HEK293 (cell line): ENCODE results near the gene AKIRIN2.

Source experiments
- HOXA7 ChIP-seq: sonication (generic); formaldehyde crosslinking; IDR thresholded peaks from 2 replicates; pipeline ENCODE4 v1.8.1; 2022; ENCODE audit warnings: missing genetic modification reagents, borderline replicate concordance
- HOXD13 ChIP-seq: sonication (generic); formaldehyde crosslinking; IDR thresholded peaks from 2 replicates; pipeline ENCODE4 v1.8.0; 2022; ENCODE audit warnings: missing genetic modification reagents, borderline replicate concordance
- PRDM1 ChIP-seq: fragments of 450-650 bp; formaldehyde crosslinking; IDR thresholded peaks from 2 replicates; pipeline ENCODE4; 2016; ENCODE audit warnings: missing biosample characterization, missing genetic modification characterization
- YY1 ChIP-seq: fragments of 450-650 bp; formaldehyde crosslinking; IDR thresholded peaks from 2 replicates; pipeline ENCODE4 v1.5.1; 2018; ENCODE audit warnings: missing biosample characterization, missing genetic modification characterization
- ZNF140 ChIP-seq: fragments of 450-650 bp; formaldehyde crosslinking; IDR thresholded peaks from 2 replicates; pipeline ENCODE4 v1.5.1; 2016; ENCODE audit warnings: missing biosample characterization, missing genetic modification characterization
- ZNF274 ChIP-seq, 2 experiments: fragments of 200-500 bp in 1 of 2; fragments of 450-650 bp in 1 of 2; sonication (Bioruptor generic) in 1 of 2; formaldehyde crosslinking in 1 of 2; IDR thresholded peaks; 2 replicates each; pipeline versions ENCODE4 v1.5.1 to v1.6.1; 2014 to 2016; ENCODE audit warnings: borderline replicate concordance in 1 of 2, inconsistent platforms in 1 of 2, low read length in 1 of 2, missing biosample characterization in 1 of 2, missing genetic modification characterization in 1 of 2
- ZNF391 ChIP-seq: fragments of 450-650 bp; formaldehyde crosslinking; IDR thresholded peaks from 2 replicates; pipeline ENCODE4 v1.5.1; 2016; ENCODE audit warnings: low read depth, missing biosample characterization, missing genetic modification characterization, borderline replicate concordance
- ZNF664 ChIP-seq: fragments of 450-650 bp; formaldehyde crosslinking; IDR thresholded peaks from 2 replicates; pipeline ENCODE4 v1.5.1; 2016; ENCODE audit warnings: missing biosample characterization, missing genetic modification characterization
- ZNF707 ChIP-seq: fragments of 450-650 bp; formaldehyde crosslinking; IDR thresholded peaks from 2 replicates; pipeline ENCODE4 v1.5.1; 2016; ENCODE audit warnings: missing biosample characterization, missing genetic modification characterization
- ZNF768 ChIP-seq: fragments of 450-650 bp; formaldehyde crosslinking; IDR thresholded peaks from 2 replicates; pipeline ENCODE4 v1.5.1; 2018; ENCODE audit warnings: missing biosample characterization, mild to moderate bottlenecking, missing genetic modification characterization
- ZNF791 ChIP-seq: fragments of 450-650 bp; formaldehyde crosslinking; IDR thresholded peaks from 2 replicates; pipeline ENCODE4 v1.5.1; 2016; ENCODE audit warnings: missing biosample characterization, missing genetic modification characterization
- TF ChIP-seq, protein P1 (sequence below): fragments of 450-650 bp; formaldehyde crosslinking; IDR thresholded peaks from 2 replicates; pipeline ENCODE4 v1.5.1; 2016; ENCODE audit warnings: missing biosample characterization, missing genetic modification characterization
- TF ChIP-seq, protein P2 (sequence below): fragments of 450-650 bp; formaldehyde crosslinking; IDR thresholded peaks from 2 replicates; pipeline ENCODE4 v1.5.1; 2016; ENCODE audit warnings: missing biosample characterization, missing genetic modification characterization, low read depth

DNA sequence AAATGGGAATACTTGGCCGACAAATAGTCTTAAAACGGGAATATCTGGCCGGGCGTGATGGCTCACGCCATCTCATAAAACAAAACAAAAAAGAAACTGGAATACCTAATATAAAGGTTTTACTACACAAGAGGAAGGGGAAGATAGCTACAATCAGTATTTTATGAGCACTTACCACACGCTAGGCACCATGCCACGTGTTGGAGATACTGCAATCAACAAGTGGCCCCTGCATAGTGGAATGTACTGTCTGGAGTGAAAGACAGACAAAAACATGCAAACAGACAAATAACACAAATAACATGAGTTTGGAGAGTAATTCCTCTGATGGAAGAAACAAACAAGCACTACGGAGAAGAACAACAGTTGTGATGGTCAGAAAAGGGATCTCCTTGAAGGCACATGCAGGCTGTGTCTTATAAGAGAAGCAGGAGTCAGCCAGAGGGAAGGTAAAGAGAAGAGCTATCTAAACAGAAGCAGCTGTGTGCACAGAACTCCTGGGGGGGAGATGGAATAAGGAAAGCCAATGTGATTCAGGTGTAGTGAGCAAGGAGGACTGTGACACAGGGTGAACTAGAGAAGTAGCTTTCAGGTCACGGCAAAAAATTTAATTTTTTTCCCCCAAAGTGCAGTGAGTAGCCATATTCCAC is 39.1 kb upstream of the AKIRIN2 start:
- TF ChIP-seq ZNF140 (tag by site-specific recombination) (no peak), HOXA7 (CRISPR knock-in tag) (no peak), ZNF274 (IDR thresholded peaks at IDR 0.05; ENCODE audit: low read length) (no peak), ZNF274 (tag by site-specific recombination; IDR thresholded peaks at IDR 0.05; ENCODE audit: borderline replicate concordance) (no peak), ZNF391 (tag by site-specific recombination) (no peak), ZNF664 (no peak), YY1 (tag by site-specific recombination) (no peak), HOXD13 (CRISPR knock-in tag) (no peak), ZNF707 (tag by site-specific recombination) (no peak), PRDM1 (tag by site-specific recombination) (no peak), ZNF791 (tag by site-specific recombination) (no peak), ZNF768 (tag by site-specific recombination) (no peak)
- TF ChIP-seq, protein P1, sequence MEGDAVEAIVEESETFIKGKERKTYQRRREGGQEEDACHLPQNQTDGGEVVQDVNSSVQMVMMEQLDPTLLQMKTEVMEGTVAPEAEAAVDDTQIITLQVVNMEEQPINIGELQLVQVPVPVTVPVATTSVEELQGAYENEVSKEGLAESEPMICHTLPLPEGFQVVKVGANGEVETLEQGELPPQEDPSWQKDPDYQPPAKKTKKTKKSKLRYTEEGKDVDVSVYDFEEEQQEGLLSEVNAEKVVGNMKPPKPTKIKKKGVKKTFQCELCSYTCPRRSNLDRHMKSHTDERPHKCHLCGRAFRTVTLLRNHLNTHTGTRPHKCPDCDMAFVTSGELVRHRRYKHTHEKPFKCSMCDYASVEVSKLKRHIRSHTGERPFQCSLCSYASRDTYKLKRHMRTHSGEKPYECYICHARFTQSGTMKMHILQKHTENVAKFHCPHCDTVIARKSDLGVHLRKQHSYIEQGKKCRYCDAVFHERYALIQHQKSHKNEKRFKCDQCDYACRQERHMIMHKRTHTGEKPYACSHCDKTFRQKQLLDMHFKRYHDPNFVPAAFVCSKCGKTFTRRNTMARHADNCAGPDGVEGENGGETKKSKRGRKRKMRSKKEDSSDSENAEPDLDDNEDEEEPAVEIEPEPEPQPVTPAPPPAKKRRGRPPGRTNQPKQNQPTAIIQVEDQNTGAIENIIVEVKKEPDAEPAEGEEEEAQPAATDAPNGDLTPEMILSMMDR (tag by site-specific recombination) = no peak
- TF ChIP-seq, protein P2, sequence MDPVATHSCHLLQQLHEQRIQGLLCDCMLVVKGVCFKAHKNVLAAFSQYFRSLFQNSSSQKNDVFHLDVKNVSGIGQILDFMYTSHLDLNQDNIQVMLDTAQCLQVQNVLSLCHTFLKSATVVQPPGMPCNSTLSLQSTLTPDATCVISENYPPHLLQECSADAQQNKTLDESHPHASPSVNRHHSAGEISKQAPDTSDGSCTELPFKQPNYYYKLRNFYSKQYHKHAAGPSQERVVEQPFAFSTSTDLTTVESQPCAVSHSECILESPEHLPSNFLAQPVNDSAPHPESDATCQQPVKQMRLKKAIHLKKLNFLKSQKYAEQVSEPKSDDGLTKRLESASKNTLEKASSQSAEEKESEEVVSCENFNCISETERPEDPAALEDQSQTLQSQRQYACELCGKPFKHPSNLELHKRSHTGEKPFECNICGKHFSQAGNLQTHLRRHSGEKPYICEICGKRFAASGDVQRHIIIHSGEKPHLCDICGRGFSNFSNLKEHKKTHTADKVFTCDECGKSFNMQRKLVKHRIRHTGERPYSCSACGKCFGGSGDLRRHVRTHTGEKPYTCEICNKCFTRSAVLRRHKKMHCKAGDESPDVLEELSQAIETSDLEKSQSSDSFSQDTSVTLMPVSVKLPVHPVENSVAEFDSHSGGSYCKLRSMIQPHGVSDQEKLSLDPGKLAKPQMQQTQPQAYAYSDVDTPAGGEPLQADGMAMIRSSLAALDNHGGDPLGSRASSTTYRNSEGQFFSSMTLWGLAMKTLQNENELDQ (tag by site-specific recombination) = no peak
